SK-N-SH treated with all-trans-retinoic acid at 6 μM for 48 hours (cell line): ENCODE data around the gene DGKI.

Experiments
- BACH2 ChIP-seq: fragments of 250-450 bp; sonication (Bioruptor Pico); IDR thresholded peaks from 2 replicates; pipeline ENCODE4 v1.9.0; 2021; ENCODE audit warnings: mild to moderate bottlenecking, borderline replicate concordance
- CSRNP3 ChIP-seq: fragments of 250-450 bp; sonication (Bioruptor Pico); IDR thresholded peaks from 2 replicates; pipeline ENCODE4 v1.5.1; 2021; ENCODE audit warnings: mild to moderate bottlenecking, moderate library complexity
- OSR1 ChIP-seq: fragments of 250-450 bp; sonication (Bioruptor Pico); IDR thresholded peaks from 2 replicates; pipeline ENCODE4 v1.8.0; 2022; ENCODE audit warnings: moderate library complexity, mild to moderate bottlenecking, inconsistent platforms
- PATZ1 ChIP-seq: fragments of 250-450 bp; sonication (Bioruptor Pico); IDR thresholded peaks from 2 replicates; pipeline ENCODE4 v1.8.0; 2020; ENCODE audit warnings: mild to moderate bottlenecking, moderate library complexity, borderline replicate concordance
- RARB ChIP-seq: fragments of 250-450 bp; sonication (Bioruptor Pico); IDR thresholded peaks from 2 replicates; pipeline ENCODE4 v1.8.0; 2021; ENCODE audit warnings: mild to moderate bottlenecking, moderate library complexity
- TCF4 ChIP-seq: fragments of 250-450 bp; sonication (Bioruptor Pico); IDR thresholded peaks from 2 replicates; pipeline ENCODE4 v1.8.0; 2021; ENCODE audit warnings: mild to moderate bottlenecking, moderate library complexity, borderline replicate concordance

GRCh38 chr7:137613006-137613525, 233.7 kb downstream of the DGKI start:
- TF ChIP-seq RARB (CRISPR knock-in tag): no peak
- no peak for TF ChIP-seq CSRNP3 (CRISPR knock-in tag)
- TF ChIP-seq OSR1 (CRISPR knock-in tag): no peak
- no peak for TF ChIP-seq TCF4 (CRISPR knock-in tag)
- TF ChIP-seq BACH2 (CRISPR knock-in tag): no peak
- TF ChIP-seq PATZ1 (CRISPR knock-in tag): no peak
